ENCODE measurements around the gene SNRNP70. TPM values are rescaled to one million over a fixed set of nuclear protein-coding genes. Genes with fewer than 3 reads are reported as not detected.

The SNRNP70 gene
- total RNA-seq, 1 donor from 2014 or later, result 270 TPM

- peak overlapping the region; percentile 10 for H3K4me3 Mint-ChIP-seq
- H3K27ac Mint-ChIP-seq, result no peak overlapping the region
- peaks cover 10% of the 10 kb centered on the region for H3K4me1 Mint-ChIP-seq
- DNase-seq, result no peak
- intact Hi-C loops (cut with micrococcal nuclease), result no loop called here
- H3K27me3 Mint-ChIP-seq, result peaks cover 72% of the 10 kb centered on the region
- H3K9me3 Mint-ChIP-seq, result peaks cover 7% of the 10 kb centered on the region
- peaks cover 2% of the 10 kb centered on the region for H3K36me3 Mint-ChIP-seq (ENCODE audit: low read depth)
These were observed 70.6 kb downstream of the SNRNP70 start for GRCh38 chr19:49155820-49156346.

- peak; percentile 90 for DNase-seq
- Mint-ChIP-seq H3K4me1 (peaks cover 7% of the 10 kb centered on the region), H3K27ac (no peak within 1 kb of the TSS), H3K9me3 (peaks cover 3% of the 10 kb centered on the region), H3K36me3 (ENCODE audit: low read depth) (no peaks in the 10 kb centered on the region), H3K27me3 (peaks cover 62% of the 10 kb centered on the region), H3K4me3 (peak within 1 kb of the TSS; percentile 82)
- intact Hi-C loops (cut with micrococcal nuclease), result no loop called here
These were observed 72.4 kb downstream of the SNRNP70 start, which contains the start of gene TRPM4 for GRCh38 chr19:49157445-49158224. Gene TRPM4, plus strand, starts transcription at chr19:49157792. Its CDS starts 75 bp downstream, at chr19:49157867.

Other genes starting within 250 kb of the SNRNP70 start
- gene HSD17B14, start 249.0 kb upstream of the SNRNP70 start, total RNA-seq, result 0.44 and 0.47 TPM in 2 replicates
- 1.8 and 1.9 TPM in 2 replicates for gene PLEKHA4, start 216.8 kb upstream of the SNRNP70 start, total RNA-seq
- gene PPP1R15A, start 213.0 kb upstream of the SNRNP70 start, total RNA-seq, result 40.5 and 42.1 TPM in 2 replicates
- not detected in 2 replicates for gene TULP2, start 186.7 kb upstream of the SNRNP70 start, total RNA-seq
- 116 and 117 TPM in 2 replicates for gene NUCB1, start 185.1 kb upstream of the SNRNP70 start, total RNA-seq
- gene DHDH, start 151.8 kb upstream of the SNRNP70 start, total RNA-seq, result 0.35 TPM in 1 of 2 replicates, not detected in the other
- gene BAX, start 130.6 kb upstream of the SNRNP70 start, total RNA-seq, result 257 and 298 TPM in 2 replicates
- gene FTL, start 120.1 kb upstream of the SNRNP70 start, total RNA-seq, result 696 and 697 TPM in 2 replicates
- gene GYS1, start 92.1 kb upstream of the SNRNP70 start, total RNA-seq, result 73.8 and 77.8 TPM in 2 replicates
- gene RUVBL2, start 91.6 kb upstream of the SNRNP70 start, total RNA-seq, result 190 and 195 TPM in 2 replicates
- not detected in 2 replicates for gene LHB, start 68.4 kb upstream of the SNRNP70 start, total RNA-seq
- gene CGB3, start 61.1 kb upstream of the SNRNP70 start, total RNA-seq, result not detected in 2 replicates
- not detected in 2 replicates for gene CGB2, start 53.6 kb upstream of the SNRNP70 start, total RNA-seq
- not detected in 2 replicates for gene CGB1, start 48.6 kb upstream of the SNRNP70 start, total RNA-seq
- not detected in 2 replicates for gene CGB5, start 41.6 kb upstream of the SNRNP70 start, total RNA-seq
- gene CGB8, start 36.3 kb upstream of the SNRNP70 start, total RNA-seq, result not detected in 2 replicates
- not detected in 2 replicates for gene CGB7, start 27.7 kb upstream of the SNRNP70 start, total RNA-seq
- gene NTF4, start 20.6 kb upstream of the SNRNP70 start, total RNA-seq, result not detected in 2 replicates
- gene KCNA7, start 12.8 kb upstream of the SNRNP70 start, total RNA-seq, result not detected in 2 replicates
- gene LIN7B, start 28.9 kb downstream of the SNRNP70 start, total RNA-seq, result 5.4 and 6.0 TPM in 2 replicates
- gene C19orf73, start 33.7 kb downstream of the SNRNP70 start, total RNA-seq, result 2.0 and 2.5 TPM in 2 replicates
- gene PPFIA3, start 34.1 kb downstream of the SNRNP70 start, total RNA-seq, result 4.5 and 5.0 TPM in 2 replicates
- gene HRC, start 69.9 kb downstream of the SNRNP70 start, total RNA-seq, result not detected in 2 replicates
- 1.4 and 1.8 TPM in 2 replicates for gene TRPM4, start 72.3 kb downstream of the SNRNP70 start, total RNA-seq
- 0.69 and 1.3 TPM in 2 replicates for gene SLC6A16, start 239.7 kb downstream of the SNRNP70 start, total RNA-seq
- gene CD37, start 250.0 kb downstream of the SNRNP70 start, total RNA-seq, result 131 and 134 TPM in 2 replicates